ENCODE data around the gene PADI6. TPM values are rescaled to one million over a fixed set of nuclear protein-coding genes. Genes with fewer than 3 reads are reported as not detected.

The PADI6 gene
- total RNA-seq, 2 experiments from 2014 or later = not detected

DNA sequence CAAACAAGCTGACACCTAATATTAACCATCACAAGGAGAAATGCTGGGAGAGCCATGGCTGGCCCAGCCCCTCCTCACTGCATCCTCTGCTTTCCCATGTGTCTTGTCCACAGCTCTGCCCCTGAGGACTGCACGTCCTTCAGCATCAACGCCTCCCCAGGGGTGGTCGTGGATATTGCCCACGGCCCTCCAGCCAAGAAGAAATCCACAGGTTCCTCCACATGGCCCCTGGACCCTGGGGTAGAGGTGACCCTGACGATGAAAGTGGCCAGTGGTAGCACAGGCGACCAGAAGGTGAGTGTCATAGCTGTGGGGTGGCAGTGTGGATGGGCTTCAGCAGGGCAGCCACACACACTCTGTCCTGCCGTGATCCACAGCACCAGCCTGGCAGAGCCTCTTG is 41.1 kb upstream of the PADI6 start:
- intact Hi-C loops (cut with DNase I, micrococcal nuclease) = loop anchor here in 1 of 2 experiments (10.0 kb wide), 1 partner anchor 206 kb away; no protein-coding TSS in a partner anchor
- Histone ChIP-seq H3K4me3 (ENCODE audit: low read length) (no peak overlapping the region), H3K36me3 (ENCODE audit: insufficient read depth, low read length) (no peaks in the 10 kb centered on the region), H3K4me1 (ENCODE audit: insufficient read depth, low read length) (peaks cover under 1% of the 10 kb centered on the region), H3K27ac (ENCODE audit: low read depth in 1 of 2, low read length in 2 of 2) (no peak overlapping the region), H3K9me3 (ENCODE audit: control insufficient read depth in 1 of 2, insufficient read depth in 1 of 2, low read length in 2 of 2) (peaks cover 0 to 4% of the 10 kb centered on the region in 2 experiments), H3K27me3 (ENCODE audit: control insufficient read depth in 1 of 2, insufficient read depth in 2 of 2, low read length in 2 of 2) (peaks cover 5% of the 10 kb centered on the region in 2 experiments)
- Mint-ChIP-seq H3K9me3 (no peaks in the 10 kb centered on the region), H3K4me3 (no peak overlapping the region), H3K27ac (no peak overlapping the region), H3K36me3 (ENCODE audit: low read depth) (no peaks in the 10 kb centered on the region), H3K27me3 (peaks cover 34% of the 10 kb centered on the region), H3K4me1 (ENCODE audit: low read depth) (no peaks in the 10 kb centered on the region)
- CTCF ChIA-PET = no interaction called here
- POLR2A ChIA-PET = no interaction called here
- TF ChIP-seq, protein P1, sequence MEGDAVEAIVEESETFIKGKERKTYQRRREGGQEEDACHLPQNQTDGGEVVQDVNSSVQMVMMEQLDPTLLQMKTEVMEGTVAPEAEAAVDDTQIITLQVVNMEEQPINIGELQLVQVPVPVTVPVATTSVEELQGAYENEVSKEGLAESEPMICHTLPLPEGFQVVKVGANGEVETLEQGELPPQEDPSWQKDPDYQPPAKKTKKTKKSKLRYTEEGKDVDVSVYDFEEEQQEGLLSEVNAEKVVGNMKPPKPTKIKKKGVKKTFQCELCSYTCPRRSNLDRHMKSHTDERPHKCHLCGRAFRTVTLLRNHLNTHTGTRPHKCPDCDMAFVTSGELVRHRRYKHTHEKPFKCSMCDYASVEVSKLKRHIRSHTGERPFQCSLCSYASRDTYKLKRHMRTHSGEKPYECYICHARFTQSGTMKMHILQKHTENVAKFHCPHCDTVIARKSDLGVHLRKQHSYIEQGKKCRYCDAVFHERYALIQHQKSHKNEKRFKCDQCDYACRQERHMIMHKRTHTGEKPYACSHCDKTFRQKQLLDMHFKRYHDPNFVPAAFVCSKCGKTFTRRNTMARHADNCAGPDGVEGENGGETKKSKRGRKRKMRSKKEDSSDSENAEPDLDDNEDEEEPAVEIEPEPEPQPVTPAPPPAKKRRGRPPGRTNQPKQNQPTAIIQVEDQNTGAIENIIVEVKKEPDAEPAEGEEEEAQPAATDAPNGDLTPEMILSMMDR (IDR thresholded peaks at IDR 0.05) = no peak
- DNase-seq (no peak), ATAC-seq (ENCODE audit: poor library complexity) (no peak)

DNA sequence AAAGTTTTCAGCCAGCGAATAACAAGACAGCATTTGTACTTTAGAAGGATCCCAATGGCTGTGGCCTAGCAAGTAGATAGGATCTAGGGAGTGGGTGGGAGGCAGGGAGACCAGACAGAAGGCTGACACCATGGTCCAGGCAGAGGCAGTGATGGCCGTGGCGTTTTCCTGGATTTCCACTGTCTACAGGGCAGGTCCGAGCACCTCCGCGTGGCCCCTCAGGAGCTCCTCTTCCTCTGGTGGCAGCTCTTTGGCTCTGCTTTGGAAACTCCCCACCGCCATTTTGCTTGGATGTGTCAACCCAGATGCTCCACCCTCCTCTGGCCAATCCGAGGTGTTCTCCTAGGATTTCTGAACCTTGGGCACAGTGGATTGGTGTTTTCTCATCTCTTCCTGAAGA is 38.9 kb upstream of the PADI6 start:
- H3K36me3 ChIP-seq (ENCODE audit: insufficient read depth, low read length) = no peaks in the 10 kb centered on the region
- Mint-ChIP-seq H3K27ac (no peak overlapping the region), H3K27me3 (peaks cover 43% of the 10 kb centered on the region), H3K36me3 (ENCODE audit: low read depth) (no peaks in the 10 kb centered on the region), H3K4me3 (no peak overlapping the region), H3K9me3 (no peaks in the 10 kb centered on the region), H3K4me1 (ENCODE audit: low read depth) (no peaks in the 10 kb centered on the region)
- TF ChIP-seq, protein P1 (IDR thresholded peaks at IDR 0.05) = no peak
- no peak overlapping the region for H3K27ac ChIP-seq (ENCODE audit: low read depth in 1 of 2, low read length in 2 of 2)
- peaks cover 0 to 4% of the 10 kb centered on the region in 2 experiments for H3K9me3 ChIP-seq (ENCODE audit: control insufficient read depth in 1 of 2, insufficient read depth in 1 of 2, low read length in 2 of 2)
- no peak for DNase-seq
- H3K4me1 ChIP-seq (ENCODE audit: insufficient read depth, low read length) = peaks cover 3% of the 10 kb centered on the region
- peaks cover 5% of the 10 kb centered on the region in 2 experiments for H3K27me3 ChIP-seq (ENCODE audit: control insufficient read depth in 1 of 2, insufficient read depth in 2 of 2, low read length in 2 of 2)
- ATAC-seq (ENCODE audit: poor library complexity) = no peak
- ChIA-PET POLR2A (no interaction called here), CTCF (no interaction called here)
- H3K4me3 ChIP-seq (ENCODE audit: low read length) = no peak overlapping the region
- intact Hi-C loops (cut with DNase I, micrococcal nuclease) = loop anchor here in 1 of 2 experiments (10.0 kb wide), 1 partner anchor 208 kb away; no protein-coding TSS in a partner anchor

DNA sequence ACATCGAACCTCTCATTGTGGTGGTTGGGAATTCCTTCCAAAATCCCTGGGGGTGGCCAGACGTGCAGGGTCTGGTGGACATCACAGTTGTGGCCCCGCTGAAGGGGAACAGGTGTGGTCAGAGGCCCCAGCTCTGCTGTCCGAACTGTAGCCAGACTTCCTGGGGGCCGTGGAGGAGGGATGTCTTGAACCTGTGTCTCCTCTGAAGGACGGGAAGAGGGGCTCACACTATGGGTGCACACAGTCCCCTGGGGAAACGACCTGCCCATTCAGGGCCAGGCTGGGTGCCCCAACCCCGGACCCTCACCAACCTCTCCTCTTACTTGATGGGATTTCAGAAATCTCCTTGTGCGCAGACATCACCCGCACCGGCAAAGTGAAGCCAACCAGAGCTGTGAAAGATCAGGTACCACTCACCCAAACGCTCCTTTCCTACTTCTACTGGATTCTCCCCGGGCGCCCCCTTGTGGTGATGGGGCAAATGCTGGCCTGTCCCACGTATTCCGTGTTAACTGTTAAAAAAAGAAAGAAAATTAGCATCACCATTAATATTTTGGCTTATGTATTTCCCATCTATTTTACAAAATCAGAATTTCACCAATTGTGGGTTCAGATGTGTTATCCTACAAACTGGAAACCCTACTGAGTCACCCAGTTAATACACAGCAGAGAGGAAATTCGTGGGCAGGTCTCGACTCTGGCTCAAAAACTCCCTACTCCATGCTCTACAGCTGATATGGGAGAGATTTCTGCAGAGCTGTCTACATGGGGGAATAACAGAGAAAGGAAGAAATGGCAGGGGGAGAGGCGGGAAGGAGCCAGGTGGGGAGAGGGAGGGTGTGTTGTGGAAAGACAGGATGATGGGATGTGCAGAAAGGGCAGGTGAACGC is 35.9 kb upstream of the PADI6 start:
- peaks cover 3% of the 10 kb centered on the region for H3K4me1 ChIP-seq (ENCODE audit: insufficient read depth, low read length)
- ATAC-seq (ENCODE audit: poor library complexity) = peak; percentile 43
- Mint-ChIP-seq H3K9me3 (no peaks in the 10 kb centered on the region), H3K27ac (no peak overlapping the region), H3K36me3 (ENCODE audit: low read depth) (no peaks in the 10 kb centered on the region), H3K4me1 (ENCODE audit: low read depth) (no peaks in the 10 kb centered on the region), H3K4me3 (no peak overlapping the region), H3K27me3 (peaks cover 25% of the 10 kb centered on the region)
- POLR2A ChIA-PET = no interaction called here
- H3K27me3 ChIP-seq (ENCODE audit: control insufficient read depth in 1 of 2, insufficient read depth in 2 of 2, low read length in 2 of 2) = peaks cover 2 to 3% of the 10 kb centered on the region in 2 experiments
- H3K4me3 ChIP-seq (ENCODE audit: low read length) = no peak overlapping the region
- H3K9me3 ChIP-seq (ENCODE audit: control insufficient read depth in 1 of 2, insufficient read depth in 1 of 2, low read length in 2 of 2) = peaks cover 0 to 4% of the 10 kb centered on the region in 2 experiments
- TF ChIP-seq, protein P1 (IDR thresholded peaks at IDR 0.05) = peak; percentile 72
- DNase-seq = peak; percentile 41 to 71 (median 45)
- H3K36me3 ChIP-seq (ENCODE audit: insufficient read depth, low read length) = no peaks in the 10 kb centered on the region
- CTCF ChIA-PET = no interaction called here
- no peak overlapping the region for H3K27ac ChIP-seq (ENCODE audit: low read depth in 1 of 2, low read length in 2 of 2)
- intact Hi-C loops (cut with DNase I, micrococcal nuclease) = loop anchor here (5.0 to 10.0 kb wide), 3 partner anchors 209 to 274 kb away; no protein-coding TSS in a partner anchor
